Coronary artery (tissue), 2 donors: ENCODE results near the gene ZCCHC10.
A peak's percentile ranks its signal among the peaks of the same experiment; 100 is the strongest.
"Not testable (repeated sequence)": the region's sequence is repeated elsewhere in the genome, so short reads cannot be mapped to it uniquely, and the experiment has no call there.

ENCODE experiments used
- DNase-seq: peaks from one replicate; pipeline ENCODE4 v3.0.0-alpha.2; 2017; ENCODE audit warnings: low spot score
- H3K27ac ChIP-seq, 2 donors: fragments of 200-600 bp; sonication (generic); one replicate each; pipeline ENCODE4 v1.5.1; 2016 to 2019
- H3K4me3 ChIP-seq: fragments of 200-600 bp; sonication (generic); 2 replicates; pipeline ENCODE4 v1.5.1; 2016; ENCODE audit warnings: mild to moderate bottlenecking, moderate library complexity
- TF ChIP-seq, protein P1 (sequence below): fragments of 200-600 bp; sonication (generic); IDR thresholded peaks from one replicate; pipeline ENCODE4 v1.5.1; 2019; ENCODE audit warnings: antibody characterized with exemption

Gene ZCCHC10

DNA sequence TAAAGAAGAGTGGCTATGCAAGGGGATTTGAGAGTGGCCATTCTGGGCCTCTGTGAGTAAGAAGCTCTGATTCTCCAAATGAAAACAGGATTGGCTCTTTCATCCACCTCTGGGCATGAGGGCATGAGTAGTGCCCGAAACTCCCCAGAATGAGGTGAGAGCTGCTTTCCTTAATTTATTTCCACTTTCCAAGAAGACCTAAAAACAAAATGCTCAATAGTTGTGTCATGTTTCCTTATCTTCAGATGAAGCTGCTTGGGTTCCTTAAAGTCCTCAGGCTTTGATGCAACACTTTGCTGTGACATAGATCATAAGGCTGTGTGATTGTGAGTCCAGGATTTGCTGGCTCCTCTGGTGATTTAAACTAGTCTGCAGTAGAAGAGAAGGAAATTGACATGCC lies 3.1 kb upstream of the ZCCHC10 start:
- Histone ChIP-seq H3K27ac (peak overlapping the region in 1 of 2 donors; percentile 37), H3K4me3 (no peak overlapping the region)
- DNase-seq = no peak
- TF ChIP-seq, protein P1, sequence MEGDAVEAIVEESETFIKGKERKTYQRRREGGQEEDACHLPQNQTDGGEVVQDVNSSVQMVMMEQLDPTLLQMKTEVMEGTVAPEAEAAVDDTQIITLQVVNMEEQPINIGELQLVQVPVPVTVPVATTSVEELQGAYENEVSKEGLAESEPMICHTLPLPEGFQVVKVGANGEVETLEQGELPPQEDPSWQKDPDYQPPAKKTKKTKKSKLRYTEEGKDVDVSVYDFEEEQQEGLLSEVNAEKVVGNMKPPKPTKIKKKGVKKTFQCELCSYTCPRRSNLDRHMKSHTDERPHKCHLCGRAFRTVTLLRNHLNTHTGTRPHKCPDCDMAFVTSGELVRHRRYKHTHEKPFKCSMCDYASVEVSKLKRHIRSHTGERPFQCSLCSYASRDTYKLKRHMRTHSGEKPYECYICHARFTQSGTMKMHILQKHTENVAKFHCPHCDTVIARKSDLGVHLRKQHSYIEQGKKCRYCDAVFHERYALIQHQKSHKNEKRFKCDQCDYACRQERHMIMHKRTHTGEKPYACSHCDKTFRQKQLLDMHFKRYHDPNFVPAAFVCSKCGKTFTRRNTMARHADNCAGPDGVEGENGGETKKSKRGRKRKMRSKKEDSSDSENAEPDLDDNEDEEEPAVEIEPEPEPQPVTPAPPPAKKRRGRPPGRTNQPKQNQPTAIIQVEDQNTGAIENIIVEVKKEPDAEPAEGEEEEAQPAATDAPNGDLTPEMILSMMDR = no peak

DNA sequence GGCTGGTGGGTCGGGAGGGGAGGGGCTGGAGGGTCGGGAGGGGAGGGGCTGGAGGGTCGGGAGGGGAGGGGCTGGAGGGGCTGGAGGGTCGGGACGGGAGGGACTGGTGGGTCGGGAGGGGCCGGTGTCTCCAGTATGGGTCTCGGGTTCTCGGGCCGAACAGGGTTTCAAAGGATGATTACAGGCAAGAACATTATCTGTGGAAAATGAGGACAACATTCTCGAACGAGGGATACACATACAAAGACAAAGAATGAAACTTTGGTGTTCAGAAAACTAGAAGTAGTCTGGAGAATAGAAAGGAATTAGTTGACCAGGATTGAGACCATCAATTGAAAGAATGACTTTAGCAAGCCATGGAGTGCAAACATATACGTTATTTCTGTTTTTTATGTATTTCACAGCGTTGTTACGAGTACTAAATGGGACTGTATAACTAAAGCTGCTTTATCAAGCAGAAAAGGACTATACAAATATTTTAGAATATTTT lies 360 bp upstream of the ZCCHC10 start:
- no peak for DNase-seq
- TF ChIP-seq, protein P1 = no peak
- H3K4me3 ChIP-seq = peak overlapping the region; percentile 86
- H3K27ac ChIP-seq = peak overlapping the region; percentile 93 to 95

DNA sequence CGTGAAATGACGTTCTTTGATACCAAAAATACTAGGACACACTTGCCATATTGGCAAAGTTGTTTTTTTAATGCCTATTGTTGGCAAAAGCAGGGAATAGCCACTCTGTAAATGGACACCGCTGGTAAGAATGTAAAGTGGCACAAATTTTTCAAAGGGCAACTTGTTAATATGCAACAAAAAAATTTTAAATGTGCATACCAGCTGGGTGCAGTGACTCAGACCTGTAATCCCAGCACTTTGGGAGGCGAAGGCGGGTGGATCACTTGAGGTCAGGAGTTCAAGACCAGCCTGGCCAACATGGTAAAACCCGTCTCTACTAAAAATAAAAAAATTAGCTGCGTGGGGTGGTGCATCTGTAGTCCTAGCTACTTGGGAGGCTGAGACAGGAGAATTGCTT lies 6.9 kb downstream of the ZCCHC10 start:
- not testable (repeated sequence) for H3K27ac ChIP-seq, H3K4me3 ChIP-seq, DNase-seq

DNA sequence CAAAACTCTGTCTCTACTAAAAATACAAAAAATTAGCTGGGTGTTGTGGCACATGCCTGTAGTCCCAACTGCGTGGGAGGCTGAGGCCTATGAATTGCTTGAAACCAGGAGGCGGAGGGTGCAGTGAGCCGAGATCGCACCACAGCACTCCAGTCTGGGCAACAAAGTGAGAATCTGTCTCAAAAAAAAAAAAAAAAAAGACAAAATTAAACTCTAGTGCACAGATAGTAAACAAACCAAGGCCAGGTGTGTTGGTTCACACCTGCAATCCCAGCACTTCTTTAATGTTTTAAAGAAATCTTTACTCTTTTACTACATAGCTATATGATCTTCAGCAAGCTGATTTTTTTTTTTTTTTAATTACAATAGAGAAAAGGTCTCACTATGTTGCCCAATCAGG lies 8.4 kb downstream of the ZCCHC10 start:
- TF ChIP-seq, protein P1 = no peak
- H3K27ac ChIP-seq = no peak overlapping the region
- no peak overlapping the region for H3K4me3 ChIP-seq
- DNase-seq = no peak

DNA sequence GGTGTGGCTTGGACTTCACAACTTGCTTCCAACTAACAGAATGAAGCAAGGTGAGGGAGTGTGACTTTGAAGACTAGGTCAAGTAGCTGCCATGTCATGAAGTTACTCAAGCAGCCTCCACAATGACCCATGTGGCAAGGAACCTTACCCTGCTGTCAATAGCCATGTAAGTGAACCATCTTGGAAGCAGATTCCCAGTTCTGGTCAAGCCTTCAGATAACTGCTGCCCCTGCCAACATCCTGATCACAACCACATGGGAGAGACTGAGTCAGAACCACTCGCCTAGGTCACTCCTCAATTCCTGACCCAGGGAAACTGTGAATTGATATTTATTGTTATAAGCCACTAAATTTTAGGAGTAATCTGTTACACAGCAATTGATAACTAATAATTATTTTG lies 10.9 kb downstream of the ZCCHC10 start:
- TF ChIP-seq, protein P1 = no peak
- Histone ChIP-seq H3K27ac (no peak overlapping the region), H3K4me3 (no peak overlapping the region)
- no peak for DNase-seq

DNA sequence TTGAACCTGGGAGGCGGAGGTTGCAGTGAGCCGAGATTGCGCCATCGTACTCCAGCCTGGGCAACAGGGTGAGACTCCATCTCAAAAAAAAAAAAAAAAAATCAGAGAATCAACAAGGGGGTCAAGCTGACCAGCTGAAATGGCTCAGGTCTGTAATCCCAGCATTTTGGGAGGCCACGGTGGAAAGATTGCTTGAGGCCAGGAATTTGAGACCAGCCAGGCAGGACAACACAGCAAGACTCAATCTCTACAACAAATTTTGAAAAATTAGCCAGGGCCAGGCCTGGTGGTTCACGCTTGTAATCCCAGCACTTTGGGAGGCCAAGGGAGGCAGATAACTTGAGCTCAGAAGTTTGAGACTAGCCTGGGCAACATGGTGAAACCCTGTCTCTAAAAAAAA lies 17.9 kb downstream of the ZCCHC10 start:
- H3K27ac ChIP-seq, H3K4me3 ChIP-seq, DNase-seq: not testable (repeated sequence)

DNA sequence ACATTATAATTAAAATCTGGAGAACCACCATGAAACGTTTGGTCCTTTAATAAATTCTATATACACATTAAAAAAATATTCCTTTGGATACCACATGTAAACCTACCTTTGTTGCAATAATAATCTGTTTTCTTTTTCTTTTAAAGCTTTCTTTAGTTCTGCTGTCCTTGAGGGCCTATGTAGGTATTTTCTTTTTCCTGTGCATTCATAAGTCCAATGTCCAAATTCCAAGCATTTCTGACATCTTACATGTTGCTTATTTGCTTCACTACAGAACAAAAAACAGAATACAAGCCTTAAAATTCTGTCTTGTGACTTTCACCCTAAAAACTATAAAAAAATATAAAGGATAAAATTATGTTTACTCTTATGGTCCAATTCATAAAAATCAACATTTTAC lies 19.7 kb downstream of the ZCCHC10 start:
- DNase-seq = no peak
- TF ChIP-seq, protein P1 = no peak
- no peak overlapping the region for H3K4me3 ChIP-seq
- no peak overlapping the region for H3K27ac ChIP-seq

DNA sequence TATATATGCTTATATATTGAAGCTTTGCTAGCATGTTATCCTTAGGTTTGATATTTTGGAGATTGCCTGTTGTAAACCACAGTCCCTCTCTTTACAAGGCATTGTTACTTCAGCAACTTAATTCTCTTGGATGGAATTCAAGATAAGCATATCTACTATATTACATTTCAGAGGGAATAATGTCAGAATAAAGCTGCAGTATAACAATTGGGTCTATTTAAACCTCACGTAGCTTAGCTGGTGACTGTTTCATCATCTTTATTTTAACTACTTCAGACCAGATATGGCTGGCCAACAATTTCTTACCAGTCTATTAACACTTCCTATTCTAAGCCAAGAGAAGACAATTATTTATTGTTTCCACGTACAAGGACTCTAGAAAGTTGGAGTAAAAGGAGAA lies 27.1 kb downstream of the ZCCHC10 start:
- TF ChIP-seq, protein P1 = no peak
- DNase-seq = no peak
- no peak overlapping the region for H3K27ac ChIP-seq
- no peak overlapping the region for H3K4me3 ChIP-seq
